ENCODE results near the gene NFIB. TPM values are rescaled to one million over a fixed set of nuclear protein-coding genes. Genes with fewer than 3 reads are reported as not detected.

NFIB gene
- total and polyA plus RNA-seq, 2 of the 4 experiments (the other 2 are of a cell fraction) = 1.4 to 2.0 TPM

- ATAC-seq (ENCODE audit: low read depth) = no peak
- Histone ChIP-seq H3K9me3 (ENCODE audit: control insufficient read depth, insufficient read depth, low read length) (no peaks in the 10 kb centered on the region), H2AK5ac (ENCODE audit: low read depth, low read length) (no peak overlapping the region), H4K20me1 (ENCODE audit: insufficient read depth, low read length) (no peaks in the 10 kb centered on the region), H3K18ac (ENCODE audit: low read depth, low read length) (no peak overlapping the region), H2BK120ac (ENCODE audit: low read depth, low read length) (no peak overlapping the region), H3K4me2 (ENCODE audit: low read depth, low read length) (no peak overlapping the region), H4K91ac (ENCODE audit: insufficient read depth, low read depth, low read length) (no peak overlapping the region), H3K56ac (ENCODE audit: extremely low read depth, insufficient read depth, low read length) (no peak overlapping the region), H2AK9ac (replicated peaks; ENCODE audit: low read depth, low read length, poor library complexity) (no peak overlapping the region), H3K79me1 (ENCODE audit: low read depth in 1 of 2, low read length in 2 of 2) (no peaks in the 10 kb centered on the region), H3K9me1 (ENCODE audit: insufficient read depth, low read length) (no peaks in the 10 kb centered on the region), H3K14ac (replicated peaks; ENCODE audit: low read depth, low read length) (no peak overlapping the region), H2BK20ac (ENCODE audit: low read depth, low read length) (no peak overlapping the region), H2AFZ (replicated peaks; ENCODE audit: low read length, poor library complexity) (no peak overlapping the region), H3K27me3 (ENCODE audit: control insufficient read depth, insufficient read depth, low read length) (peaks cover 9% of the 10 kb centered on the region), H4K5ac (ENCODE audit: low read depth, low read length) (no peak overlapping the region), H3K4ac (ENCODE audit: low read depth, low read length) (no peak overlapping the region), H4K8ac (ENCODE audit: low read depth in 2 of 2, low read length in 2 of 2) (no peak overlapping the region), H3K36me3 (ENCODE audit: control insufficient read depth, insufficient read depth, low read length) (no peaks in the 10 kb centered on the region), H3K4me1 (ENCODE audit: control insufficient read depth, insufficient read depth, low read length) (peaks cover under 1% of the 10 kb centered on the region; the same call in 1 of the 2 replicates), H3K4me3 (ENCODE audit: insufficient read depth, low read depth, low read length) (no peak overlapping the region), H3K9ac (ENCODE audit: low read depth, low read length) (no peak overlapping the region), H3K27ac (ENCODE audit: insufficient read depth, low read length) (no peak overlapping the region), H2BK5ac (ENCODE audit: low read depth, low read length, poor library complexity, severe bottlenecking) (no peak overlapping the region), H3K23ac (ENCODE audit: low read depth, low read length) (no peak overlapping the region), H2BK15ac (ENCODE audit: low read depth, low read length) (no peak overlapping the region)
- intact Hi-C loops (cut with micrococcal nuclease) (loop anchor here (10.0 kb wide), 1 partner anchor 158 kb away; no protein-coding TSS in a partner anchor), in situ Hi-C loops (cut with MboI; ENCODE audit: low sequenced_read_pairs) (no loop called here), dilution Hi-C loops (cut with HindIII; ENCODE audit: low sequenced_read_pairs, unreplicated experiment) (no loop called here)
- DNase-seq = no peak
- ChIA-PET CTCF (interaction anchor here (0.6 kb wide), 1 partner anchor 1537 kb away, joined by 7 read pairs; no protein-coding TSS in a partner anchor), POLR2A (ENCODE audit: unreplicated experiment) (no interaction called here)
- no TSS peak for BruUV-seq (replicated peaks)
- TF ChIP-seq ELK1 (IDR thresholded peaks at IDR 0.05; ENCODE audit: borderline replicate concordance, low read depth, low read length) (no peak), CEBPB (IDR thresholded peaks at IDR 0.05; ENCODE audit: low read depth, low read length) (no peak), RCOR1 (IDR thresholded peaks at IDR 0.05; ENCODE audit: insufficient replicate concordance, low read length) (no peak), POLR2A (IDR thresholded peaks at IDR 0.05; ENCODE audit: low read depth, low read length) (no peak), MAFK (IDR thresholded peaks at IDR 0.05; ENCODE audit: low read depth, low read length) (no peak), FOS (IDR thresholded peaks at IDR 0.05; ENCODE audit: low read depth, low read length) (no peak), BHLHE40 (IDR thresholded peaks at IDR 0.05; ENCODE audit: low read depth, low read length) (no peak), MXI1 (IDR thresholded peaks at IDR 0.05; ENCODE audit: borderline replicate concordance, low read depth, low read length) (no peak), USF2 (IDR thresholded peaks at IDR 0.05; ENCODE audit: low read depth, low read length) (no peak), RAD21 (IDR thresholded peaks at IDR 0.05; ENCODE audit: low read length) (no peak), SMC3 (IDR thresholded peaks at IDR 0.05; ENCODE audit: low read depth, low read length) (no peak), CHD1 (IDR thresholded peaks at IDR 0.05; ENCODE audit: low read depth, low read length) (no peak), RFX5 (IDR thresholded peaks at IDR 0.05; ENCODE audit: low read depth, low read length) (no peak), MAZ (IDR thresholded peaks at IDR 0.05; ENCODE audit: borderline replicate concordance, low read depth, low read length) (no peak), NFE2L2 (IDR thresholded peaks at IDR 0.05; ENCODE audit: low read depth, low read length) (no peak), CTCF (conservative IDR thresholded peaks at IDR 0.05; ENCODE audit: low read depth, low read length) (no peak)
- WGBS, 2 experiments (ENCODE audit: extremely low coverage in 2 of 2, insufficient read length in 1 of 2) = 60% methylated on average over 1 of the region's 1 CpG; no CpG with 5 or more reads in 1 of the 2 experiments
Observed at GRCh38 chr9:14256588-14256987, 57.4 kb downstream of the NFIB start.
